KMS-11 (cell line): ENCODE results near the gene CTRB1.

Source experiments
- H2AFZ ChIP-seq: fragments of 200-600 bp; sonication (generic); 2 replicates; pipeline ENCODE4 v1.6.1; 2016; ENCODE audit warnings: antibody characterized with exemption, mixed run types, low read depth
- H3K27ac ChIP-seq: fragments of 200-600 bp; sonication (generic); 2 replicates; pipeline ENCODE4 v1.6.1; 2016; ENCODE audit warnings: mild to moderate bottlenecking, mixed run types
- H3K27me3 ChIP-seq: fragments of 200-600 bp; sonication (generic); 2 replicates; pipeline ENCODE4 v1.6.1; 2017; ENCODE audit warnings: mild to moderate bottlenecking, low read depth, mixed run types, moderate library complexity; ENCODE audit not compliant: insufficient read depth
- H3K36me3 ChIP-seq: fragments of 200-600 bp; sonication (generic); 2 replicates; pipeline ENCODE4 v1.6.1; 2017; ENCODE audit warnings: mild to moderate bottlenecking, mixed run types; ENCODE audit not compliant: insufficient read depth
- H3K4me1 ChIP-seq: fragments of 200-600 bp; sonication (generic); 2 replicates; pipeline ENCODE4 v1.6.1; 2016; ENCODE audit warnings: mild to moderate bottlenecking, low read depth, mixed run types; ENCODE audit not compliant: poor library complexity, severe bottlenecking
- H3K4me2 ChIP-seq: fragments of 200-600 bp; sonication (generic); 2 replicates; pipeline ENCODE4 v1.7.0; 2016; ENCODE audit warnings: mild to moderate bottlenecking, mixed run types
- H3K4me3 ChIP-seq: fragments of 200-600 bp; sonication (generic); IDR thresholded peaks from 2 replicates; pipeline ENCODE4 v1.6.1; 2017; ENCODE audit warnings: low read depth, low read length, mixed read lengths; ENCODE audit not compliant: insufficient read depth
- H3K79me2 ChIP-seq: fragments of 200-600 bp; sonication (generic); 2 replicates; pipeline ENCODE4 v1.6.1; 2016; ENCODE audit warnings: low read depth, mixed run types; ENCODE audit not compliant: insufficient read depth
- H3K9ac ChIP-seq: fragments of 200-600 bp; sonication (generic); 2 replicates; pipeline ENCODE4 v1.6.1; 2016; ENCODE audit warnings: mild to moderate bottlenecking, mixed run types
- H4K20me1 ChIP-seq: fragments of 200-600 bp; sonication (generic); 2 replicates; pipeline ENCODE4 v1.6.1; 2016; ENCODE audit warnings: mild to moderate bottlenecking, mixed run types; ENCODE audit not compliant: insufficient read depth
- TF ChIP-seq, protein P1 (sequence below): fragments of 200-600 bp; sonication (generic); conservative IDR thresholded peaks from 2 replicates; pipeline ENCODE4 v1.6.1; 2017; ENCODE audit warnings: low read depth, mild to moderate bottlenecking, antibody characterized with exemption, low read length, moderate library complexity, mixed read lengths

Gene CTRB1

DNA sequence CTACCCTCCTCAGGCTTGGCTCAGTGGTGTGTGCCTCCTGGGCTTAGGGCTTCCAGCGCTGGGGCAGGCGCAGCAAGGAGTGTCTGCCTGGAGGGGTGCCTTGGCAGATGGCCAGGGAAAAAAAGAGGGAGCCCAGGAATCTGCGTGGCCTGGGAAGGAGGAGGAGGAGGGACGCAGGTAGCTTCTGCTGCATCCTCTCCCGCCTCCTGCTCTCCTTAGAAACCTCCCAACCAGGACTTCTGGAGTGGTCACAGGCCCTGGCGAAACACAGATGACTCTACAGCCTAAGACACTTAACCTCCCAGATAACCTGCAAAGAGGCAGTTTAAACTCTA lies 40.0 kb downstream of the CTRB1 start:
- H3K9ac ChIP-seq: no peak overlapping the region
- H3K4me1 ChIP-seq: no peaks in the 10 kb centered on the region
- H4K20me1 ChIP-seq: no peaks in the 10 kb centered on the region
- no peak overlapping the region for H3K27ac ChIP-seq
- H3K27me3 ChIP-seq: no peaks in the 10 kb centered on the region
- H3K4me2 ChIP-seq: no peak overlapping the region
- no peaks in the 10 kb centered on the region for H3K36me3 ChIP-seq
- TF ChIP-seq, protein P1, sequence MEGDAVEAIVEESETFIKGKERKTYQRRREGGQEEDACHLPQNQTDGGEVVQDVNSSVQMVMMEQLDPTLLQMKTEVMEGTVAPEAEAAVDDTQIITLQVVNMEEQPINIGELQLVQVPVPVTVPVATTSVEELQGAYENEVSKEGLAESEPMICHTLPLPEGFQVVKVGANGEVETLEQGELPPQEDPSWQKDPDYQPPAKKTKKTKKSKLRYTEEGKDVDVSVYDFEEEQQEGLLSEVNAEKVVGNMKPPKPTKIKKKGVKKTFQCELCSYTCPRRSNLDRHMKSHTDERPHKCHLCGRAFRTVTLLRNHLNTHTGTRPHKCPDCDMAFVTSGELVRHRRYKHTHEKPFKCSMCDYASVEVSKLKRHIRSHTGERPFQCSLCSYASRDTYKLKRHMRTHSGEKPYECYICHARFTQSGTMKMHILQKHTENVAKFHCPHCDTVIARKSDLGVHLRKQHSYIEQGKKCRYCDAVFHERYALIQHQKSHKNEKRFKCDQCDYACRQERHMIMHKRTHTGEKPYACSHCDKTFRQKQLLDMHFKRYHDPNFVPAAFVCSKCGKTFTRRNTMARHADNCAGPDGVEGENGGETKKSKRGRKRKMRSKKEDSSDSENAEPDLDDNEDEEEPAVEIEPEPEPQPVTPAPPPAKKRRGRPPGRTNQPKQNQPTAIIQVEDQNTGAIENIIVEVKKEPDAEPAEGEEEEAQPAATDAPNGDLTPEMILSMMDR: no peak
- H3K4me3 ChIP-seq: no peak overlapping the region
- no peaks in the 10 kb centered on the region for H3K79me2 ChIP-seq
- H2AFZ ChIP-seq: no peak overlapping the region

DNA sequence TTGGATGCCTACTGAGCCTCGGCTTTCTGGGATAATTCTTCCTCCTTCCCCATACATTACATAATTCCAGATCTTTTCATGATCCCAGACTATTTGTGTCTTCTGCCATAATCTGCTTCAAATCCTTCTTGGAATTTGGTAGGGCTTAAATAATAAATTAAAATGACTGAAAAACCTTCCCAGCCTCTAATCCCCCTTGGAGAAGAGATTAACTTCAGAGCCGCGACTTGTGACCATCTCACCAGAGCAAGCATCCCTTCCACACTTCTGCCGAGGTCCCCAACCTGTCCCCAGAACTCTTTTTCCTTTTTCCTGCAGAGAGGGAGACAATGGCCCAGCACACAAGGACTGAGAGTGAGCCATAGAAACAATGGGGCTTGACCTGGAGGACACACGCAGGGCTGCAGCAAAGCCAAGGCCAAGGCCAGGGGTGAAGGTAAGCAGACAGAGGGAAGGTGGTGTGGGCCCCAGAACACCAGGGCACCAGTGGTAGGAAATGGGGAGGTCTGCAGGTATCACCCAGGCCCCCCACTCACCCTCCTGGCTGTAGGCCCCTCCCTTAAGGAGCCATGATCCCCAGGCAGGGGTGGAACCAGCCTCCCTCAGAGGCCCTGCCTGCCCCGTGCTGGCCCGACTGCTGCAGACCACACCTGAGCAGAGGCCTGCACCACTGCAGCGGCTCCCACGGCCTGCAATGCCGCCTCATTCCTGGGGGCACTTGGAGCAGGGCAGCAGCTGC lies 42.2 kb downstream of the CTRB1 start:
- Histone ChIP-seq H3K36me3 (no peaks in the 10 kb centered on the region), H3K4me2 (no peak overlapping the region), H3K4me3 (no peak overlapping the region), H3K27me3 (no peaks in the 10 kb centered on the region), H3K79me2 (no peaks in the 10 kb centered on the region), H4K20me1 (no peaks in the 10 kb centered on the region), H2AFZ (no peak overlapping the region), H3K4me1 (no peaks in the 10 kb centered on the region), H3K27ac (no peak overlapping the region), H3K9ac (no peak overlapping the region)
- TF ChIP-seq, protein P1: no peak

DNA sequence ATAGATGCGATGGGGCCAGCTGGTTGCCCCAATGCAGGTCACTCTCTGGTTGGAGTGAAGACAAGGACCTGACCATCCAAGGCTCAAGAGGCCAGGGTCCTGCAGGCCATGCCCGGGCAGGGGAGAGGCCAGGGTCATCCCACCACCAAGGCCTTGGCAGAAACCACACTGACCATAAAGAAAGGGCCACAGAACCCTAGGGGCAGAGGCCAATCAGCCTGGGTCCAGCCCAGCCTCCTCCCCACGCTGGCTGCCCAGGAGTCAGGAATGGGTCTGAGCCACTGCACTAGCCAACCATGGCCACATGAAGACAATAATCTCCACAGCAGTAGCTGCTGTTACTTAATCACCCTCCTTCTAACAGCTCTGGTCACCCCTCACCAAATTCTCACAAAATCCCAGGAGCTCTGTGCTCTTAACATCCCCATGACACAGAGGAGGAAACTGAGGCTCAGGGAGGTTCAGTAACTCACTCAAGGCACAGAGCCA lies 42.8 kb downstream of the CTRB1 start:
- Histone ChIP-seq H2AFZ (no peak overlapping the region), H3K4me2 (no peak overlapping the region), H3K27ac (no peak overlapping the region), H3K4me1 (no peaks in the 10 kb centered on the region), H3K36me3 (no peaks in the 10 kb centered on the region), H3K79me2 (no peaks in the 10 kb centered on the region), H3K4me3 (no peak overlapping the region), H4K20me1 (no peaks in the 10 kb centered on the region), H3K9ac (no peak overlapping the region), H3K27me3 (no peaks in the 10 kb centered on the region)
- TF ChIP-seq, protein P1: no peak

DNA sequence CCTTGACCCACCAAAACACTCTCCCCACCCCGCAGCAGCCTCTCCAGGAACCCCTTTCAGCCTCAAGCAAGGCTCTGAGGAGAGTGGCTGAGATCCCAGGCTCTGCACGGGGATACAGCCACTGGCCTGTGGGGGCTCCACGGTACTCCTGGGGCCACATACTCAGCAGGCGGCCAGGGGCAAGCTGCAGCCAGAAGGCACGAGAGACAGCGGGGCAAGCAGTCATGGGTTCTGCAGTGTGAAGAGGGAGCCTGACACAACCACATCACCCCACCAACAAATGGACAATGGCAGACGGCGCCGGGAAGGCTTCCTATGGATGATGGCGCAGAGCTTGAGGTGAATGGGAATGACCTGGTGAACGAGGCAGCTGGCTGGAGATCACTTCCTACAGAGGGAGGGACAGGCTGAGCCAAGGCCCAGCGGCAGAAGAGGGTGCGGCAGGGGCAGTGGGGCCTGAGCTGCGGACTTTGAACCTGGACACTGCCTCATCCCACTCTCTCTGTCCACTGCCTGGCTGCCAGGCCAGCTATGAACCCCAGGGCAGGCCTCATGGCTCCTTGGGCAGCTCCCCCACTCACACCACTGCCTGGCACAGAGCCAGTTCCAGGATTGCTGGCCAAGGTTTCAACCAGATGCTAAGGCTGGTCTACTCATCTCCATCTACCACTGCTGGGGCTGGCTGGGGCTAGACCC lies 43.5 kb downstream of the CTRB1 start:
- H3K79me2 ChIP-seq: no peaks in the 10 kb centered on the region

More for the DNA sequence above, 43.5 kb downstream of the CTRB1 start:
- TF ChIP-seq, protein P1: no peak
- Histone ChIP-seq H3K27ac (no peak overlapping the region), H3K36me3 (no peaks in the 10 kb centered on the region), H3K9ac (no peak overlapping the region), H3K27me3 (no peaks in the 10 kb centered on the region), H2AFZ (no peak overlapping the region), H3K4me1 (no peaks in the 10 kb centered on the region), H3K4me2 (no peak overlapping the region), H3K4me3 (no peak overlapping the region), H4K20me1 (no peaks in the 10 kb centered on the region)
